Measurements from ENCODE around the gene OR2L3. TPM values are rescaled to one million over a fixed set of nuclear protein-coding genes. Genes with fewer than 3 reads are reported as not detected.

OR2L3 gene
- total RNA-seq, result not detected in 2 replicates

GRCh38 chr1:248046536-248046935 lies at the start of gene OR2L3:
Gene OR2L3 (plus strand): TSS chr1:248046836. CDS start chr1:248060682, 13,846 bp downstream.

GRCh38 chr1:248013229-248013710 lies 33.4 kb upstream of the OR2L3 start, which contains the start of gene OR2L5:
Gene OR2L5 (plus strand): TSS chr1:248013660. CDS start chr1:248021948, 8,288 bp downstream.

GRCh38 chr1:248029770-248030169 lies 16.9 kb upstream of the OR2L3 start, which contains the start of gene OR2L2:
Gene OR2L2 (plus strand): TSS chr1:248030070. CDS start chr1:248038268, 8,198 bp downstream.

GRCh38 chr1:248094884-248095283 lies 48.2 kb downstream of the OR2L3 start, which contains the start of gene OR2L13:
Gene OR2L13 (plus strand): TSS chr1:248095184. CDS start chr1:248099376, 4,192 bp downstream.

Small RNA genes lying within 50 kb of the gene (small RNA-seq; reads per million reads assigned to genes)
- not detected for gene RF00019 (ENCODE audit: low replicate concordance)

Other genes with a start within 250 kb of the OR2L3 start
- gene OR14A16, start 222.7 kb upstream of the OR2L3 start, total RNA-seq, result not detected in 2 replicates
- not detected in 2 replicates for gene OR11L1, start 204.9 kb upstream of the OR2L3 start, total RNA-seq
- 2.7 and 5.9 TPM in 2 replicates for gene TRIM58, start 189.6 kb upstream of the OR2L3 start, total RNA-seq
- gene OR2W3, start 151.2 kb upstream of the OR2L3 start, total RNA-seq, result 1.4 and 1.8 TPM in 2 replicates
- gene OR2T8, start 126.6 kb upstream of the OR2L3 start, total RNA-seq, result 0.22 TPM in 1 of 2 replicates, not detected in the other
- not detected in 2 replicates for gene OR2AJ1, start 121.9 kb upstream of the OR2L3 start, total RNA-seq
- 0.43 TPM in 1 of 2 replicates, not detected in the other for gene OR2L8, start 98.0 kb upstream of the OR2L3 start, total RNA-seq
- not detected in 2 replicates for gene OR2AK2, start 81.6 kb upstream of the OR2L3 start, total RNA-seq
- not detected in 2 replicates for gene OR2L5, start 33.2 kb upstream of the OR2L3 start, total RNA-seq
- gene OR2L2, start 16.8 kb upstream of the OR2L3 start, total RNA-seq, result not detected in 2 replicates
- not detected in 2 replicates for gene OR2L13, start 48.3 kb downstream of the OR2L3 start, total RNA-seq
- gene OR2M5, start 98.3 kb downstream of the OR2L3 start, total RNA-seq, result not detected in 2 replicates
- not detected in 2 replicates for gene OR2M2, start 128.0 kb downstream of the OR2L3 start, total RNA-seq
- under 0.01 TPM in 1 of 2 replicates, not detected in the other for gene OR2M3, start 150.4 kb downstream of the OR2L3 start, total RNA-seq
- gene OR2M4, start 184.6 kb downstream of the OR2L3 start, total RNA-seq, result not detected in 2 replicates
- gene OR2T33, start 231.1 kb downstream of the OR2L3 start, total RNA-seq, result not detected in 2 replicates